ENCODE measurements around the gene CAGE1.
"Not testable (repeated sequence)": the region's sequence is repeated elsewhere in the genome, so short reads cannot be mapped to it uniquely, and the experiment has no call there.

CAGE1 gene

DNA sequence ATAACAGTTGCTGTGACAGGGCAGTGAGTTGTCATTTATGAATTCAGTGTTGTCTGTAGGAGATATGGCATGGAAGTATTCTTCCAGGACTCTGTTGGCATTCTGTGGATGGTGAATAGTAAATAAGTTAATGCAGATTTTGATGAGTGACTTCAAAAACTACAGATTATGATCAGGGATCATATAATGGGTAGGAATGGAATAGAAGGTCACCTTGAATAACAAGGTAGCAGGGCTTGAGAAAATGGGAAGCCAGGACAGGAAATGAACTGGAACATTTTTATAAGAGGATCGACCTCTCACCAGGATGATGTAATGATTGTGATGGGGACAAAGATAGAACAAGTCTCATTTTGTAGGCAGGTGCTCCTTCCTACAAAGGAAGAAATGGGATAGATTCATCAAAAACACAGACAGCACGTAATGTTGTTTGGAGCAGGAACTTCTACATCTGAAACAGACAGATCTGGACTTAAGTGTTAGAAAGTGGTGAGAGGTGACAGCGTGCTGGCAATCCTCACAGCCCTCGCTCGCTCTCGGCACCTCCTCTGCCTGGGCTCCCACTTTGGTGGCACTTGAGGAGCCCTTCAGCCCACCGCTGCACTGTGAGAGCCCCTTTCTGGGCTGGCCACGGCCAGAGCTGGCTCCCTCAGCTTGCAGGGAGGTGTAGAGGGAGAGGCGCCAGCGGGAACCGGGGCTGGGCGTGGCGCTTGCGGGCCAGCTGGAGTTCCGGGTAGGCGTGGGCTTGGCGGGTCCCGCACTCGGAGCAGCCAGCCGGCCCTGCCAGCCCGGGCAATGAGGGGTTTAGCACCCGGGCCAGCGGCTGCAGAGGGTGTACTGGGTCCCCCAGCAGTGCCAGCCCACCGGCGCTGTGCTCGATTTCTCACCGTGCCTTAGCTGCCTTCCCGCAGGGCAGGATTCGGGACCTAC lies 45.7 kb downstream of the CAGE1 start:
- peaks cover 0 to 2% (median 0%) of the 10 kb centered on the region in 5 donors for H3K27me3 ChIP-seq (ENCODE audit: control insufficient read depth in 5 of 5, insufficient read depth in 4 of 5, low read length in 5 of 5)
- no peak overlapping the region for H3K27ac ChIP-seq (ENCODE audit: low read depth, low read length)

DNA sequence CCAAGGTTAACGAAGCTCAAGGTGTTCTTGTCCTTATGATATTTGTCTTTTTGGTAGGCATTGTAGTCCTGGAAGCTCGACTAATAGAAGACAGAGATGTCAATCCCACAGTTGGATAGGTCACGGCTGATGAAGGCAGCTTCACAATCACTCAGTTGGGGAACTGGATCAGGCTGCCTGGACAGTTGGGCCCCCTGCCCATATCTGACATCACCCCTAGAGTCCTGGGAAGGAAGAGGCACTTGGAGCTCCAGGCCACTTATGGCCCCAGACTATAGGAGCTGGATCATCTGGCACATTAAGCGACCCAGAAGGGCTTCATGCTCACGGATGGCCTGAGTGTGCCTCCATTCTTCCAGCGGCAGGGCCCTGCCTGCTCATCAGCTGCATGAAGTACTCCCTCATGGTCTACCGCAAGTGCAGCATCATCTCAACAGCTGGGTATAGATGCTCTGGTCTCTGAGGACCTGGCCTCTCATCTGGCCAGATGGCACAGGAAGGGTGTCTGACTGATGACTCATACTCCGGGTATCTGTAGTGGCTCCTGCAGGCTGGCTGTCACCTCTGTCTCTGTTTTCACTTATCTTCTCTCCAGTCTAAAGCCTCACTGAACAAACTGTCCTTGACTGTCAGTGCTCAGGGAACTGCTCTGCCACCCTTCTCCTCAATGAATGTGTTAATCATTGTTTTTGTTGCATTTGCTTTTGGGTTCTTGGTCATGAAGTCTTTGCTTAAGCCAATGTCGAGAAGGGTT lies 47.4 kb downstream of the CAGE1 start:
- no peak overlapping the region for H3K27ac ChIP-seq (ENCODE audit: low read depth, low read length)

More for the DNA sequence above, 45.7 kb downstream of the CAGE1 start:
- Histone ChIP-seq H3K9me3 (ENCODE audit: control insufficient read depth in 5 of 5, low read length in 5 of 5) (no peaks in the 10 kb centered on the region), H3K9ac (ENCODE audit: low read length in 5 of 5) (no peak overlapping the region), H3K4me3 (ENCODE audit: low read depth in 1 of 5, low read length in 5 of 5) (no peak overlapping the region), H3K36me3 (ENCODE audit: control insufficient read depth in 5 of 5, insufficient read depth in 5 of 5, low read length in 5 of 5) (no peaks in the 10 kb centered on the region), H3K4me1 (ENCODE audit: control insufficient read depth in 5 of 5, insufficient read depth in 5 of 5, low read length in 5 of 5) (no peaks in the 10 kb centered on the region)

GRCh38 chr6:7341271-7341670 lies 48.3 kb downstream of the CAGE1 start:
- no peaks in the 10 kb centered on the region for H3K9me3 ChIP-seq (ENCODE audit: control insufficient read depth in 5 of 5, low read length in 5 of 5)
- no peaks in the 10 kb centered on the region for H3K36me3 ChIP-seq (ENCODE audit: control insufficient read depth in 5 of 5, insufficient read depth in 5 of 5, low read length in 5 of 5)
- peaks cover 0 to 2% (median 0%) of the 10 kb centered on the region in 5 donors for H3K27me3 ChIP-seq (ENCODE audit: control insufficient read depth in 5 of 5, insufficient read depth in 4 of 5, low read length in 5 of 5)
- H3K9ac ChIP-seq (ENCODE audit: low read length in 5 of 5), result no peak overlapping the region
- H3K27ac ChIP-seq (ENCODE audit: low read depth, low read length), result no peak overlapping the region
- no peak overlapping the region for H3K4me3 ChIP-seq (ENCODE audit: low read depth in 1 of 5, low read length in 5 of 5)
- no peaks in the 10 kb centered on the region for H3K4me1 ChIP-seq (ENCODE audit: control insufficient read depth in 5 of 5, insufficient read depth in 5 of 5, low read length in 5 of 5)

More for the DNA sequence above, 47.4 kb downstream of the CAGE1 start:
- H3K4me1 ChIP-seq (ENCODE audit: control insufficient read depth in 5 of 5, insufficient read depth in 5 of 5, low read length in 5 of 5), result no peaks in the 10 kb centered on the region
- peaks cover 0 to 2% (median 0%) of the 10 kb centered on the region in 5 donors for H3K27me3 ChIP-seq (ENCODE audit: control insufficient read depth in 5 of 5, insufficient read depth in 4 of 5, low read length in 5 of 5)
- no peak overlapping the region for H3K4me3 ChIP-seq (ENCODE audit: low read depth in 1 of 5, low read length in 5 of 5)
- H3K36me3 ChIP-seq (ENCODE audit: control insufficient read depth in 5 of 5, insufficient read depth in 5 of 5, low read length in 5 of 5), result no peaks in the 10 kb centered on the region
- H3K9me3 ChIP-seq (ENCODE audit: control insufficient read depth in 5 of 5, low read length in 5 of 5), result no peaks in the 10 kb centered on the region
- no peak overlapping the region for H3K9ac ChIP-seq (ENCODE audit: low read length in 5 of 5)

DNA sequence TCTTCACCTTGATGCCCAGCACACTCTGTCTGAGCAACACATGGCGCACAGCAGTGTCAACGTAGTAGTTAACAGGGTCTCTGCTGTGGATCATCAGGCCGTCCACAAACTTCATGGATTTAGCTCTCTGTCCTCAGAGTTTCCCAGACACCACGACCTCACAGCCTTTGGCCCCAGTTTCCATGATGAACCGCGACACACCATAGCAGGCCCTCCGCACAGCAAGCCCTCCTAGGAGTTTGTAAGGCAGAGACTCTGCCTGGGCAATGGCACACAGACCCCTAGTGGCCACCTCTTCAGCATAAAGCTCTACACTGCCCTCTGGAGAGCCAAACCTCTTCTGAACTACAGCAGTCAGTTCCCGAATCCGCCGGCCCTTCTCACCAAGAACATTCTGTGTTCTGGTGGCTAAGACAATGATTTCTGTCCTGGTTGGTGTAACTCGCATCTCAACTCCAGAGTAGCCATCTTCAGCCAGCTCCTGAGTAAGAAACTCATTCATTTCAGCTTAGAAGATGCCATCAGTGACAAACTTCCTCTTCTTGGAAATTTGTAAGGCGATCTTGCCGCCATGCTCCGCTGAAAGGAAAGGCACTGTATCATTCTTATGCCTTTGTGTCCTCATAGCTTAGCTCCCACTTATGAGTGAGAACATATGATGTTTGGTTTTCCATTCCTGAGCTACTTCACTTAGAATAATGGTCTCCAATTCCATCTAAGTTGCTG lies 50.4 kb downstream of the CAGE1 start:
- not testable (repeated sequence) for H3K4me1 ChIP-seq (ENCODE audit: control insufficient read depth in 5 of 5, insufficient read depth in 5 of 5, low read length in 5 of 5); H3K4me3 ChIP-seq (ENCODE audit: low read depth in 1 of 5, low read length in 5 of 5); H3K36me3 ChIP-seq (ENCODE audit: control insufficient read depth in 5 of 5, insufficient read depth in 5 of 5, low read length in 5 of 5); H3K9me3 ChIP-seq (ENCODE audit: control insufficient read depth in 5 of 5, low read length in 5 of 5); H3K27ac ChIP-seq (ENCODE audit: low read depth, low read length); H3K9ac ChIP-seq (ENCODE audit: low read length in 5 of 5); H3K27me3 ChIP-seq (ENCODE audit: control insufficient read depth in 5 of 5, insufficient read depth in 4 of 5, low read length in 5 of 5)

DNA sequence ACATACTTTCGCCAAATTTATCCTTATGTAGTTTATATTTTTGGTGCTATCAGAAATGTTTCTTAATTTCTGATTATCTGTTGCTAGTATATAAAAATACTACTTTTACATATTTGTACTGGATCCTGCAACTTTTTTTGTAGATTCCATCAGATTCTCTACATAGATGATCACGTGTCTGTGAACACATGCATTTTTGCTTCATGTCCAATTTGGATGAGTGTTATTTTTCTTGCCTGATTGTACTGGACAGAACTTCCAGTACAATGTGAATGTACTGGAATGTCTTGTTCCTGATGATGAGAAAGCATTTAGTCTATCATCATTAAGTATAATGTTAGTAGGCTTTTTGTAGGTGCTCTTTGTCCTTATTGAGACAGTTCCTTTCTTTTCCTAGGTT lies 51.5 kb downstream of the CAGE1 start:
- Histone ChIP-seq H3K4me1 (ENCODE audit: control insufficient read depth in 5 of 5, insufficient read depth in 5 of 5, low read length in 5 of 5) (no peaks in the 10 kb centered on the region), H3K9ac (ENCODE audit: low read length in 5 of 5) (no peak overlapping the region), H3K4me3 (ENCODE audit: low read depth in 1 of 5, low read length in 5 of 5) (no peak overlapping the region), H3K9me3 (ENCODE audit: control insufficient read depth in 5 of 5, low read length in 5 of 5) (no peaks in the 10 kb centered on the region), H3K36me3 (ENCODE audit: control insufficient read depth in 5 of 5, insufficient read depth in 5 of 5, low read length in 5 of 5) (no peaks in the 10 kb centered on the region), H3K27me3 (ENCODE audit: control insufficient read depth in 5 of 5, insufficient read depth in 4 of 5, low read length in 5 of 5) (peaks cover 0 to 2% (median 0%) of the 10 kb centered on the region in 5 donors), H3K27ac (ENCODE audit: low read depth, low read length) (no peak overlapping the region)

GRCh38 chr6:7335519-7335918 lies 54.0 kb downstream of the CAGE1 start:
- no peak overlapping the region for H3K27ac ChIP-seq (ENCODE audit: low read depth, low read length)
- H3K9me3 ChIP-seq (ENCODE audit: control insufficient read depth in 5 of 5, low read length in 5 of 5), result no peaks in the 10 kb centered on the region
- no peak overlapping the region for H3K9ac ChIP-seq (ENCODE audit: low read length in 5 of 5)
- peaks cover 0 to 12% (median 10%) of the 10 kb centered on the region in 5 donors for H3K4me1 ChIP-seq (ENCODE audit: control insufficient read depth in 5 of 5, insufficient read depth in 5 of 5, low read length in 5 of 5)
- H3K4me3 ChIP-seq (ENCODE audit: low read depth in 1 of 5, low read length in 5 of 5), result no peak overlapping the region
- H3K36me3 ChIP-seq (ENCODE audit: control insufficient read depth in 5 of 5, insufficient read depth in 5 of 5, low read length in 5 of 5), result no peaks in the 10 kb centered on the region
- no peaks in the 10 kb centered on the region for H3K27me3 ChIP-seq (ENCODE audit: control insufficient read depth in 5 of 5, insufficient read depth in 4 of 5, low read length in 5 of 5)

DNA sequence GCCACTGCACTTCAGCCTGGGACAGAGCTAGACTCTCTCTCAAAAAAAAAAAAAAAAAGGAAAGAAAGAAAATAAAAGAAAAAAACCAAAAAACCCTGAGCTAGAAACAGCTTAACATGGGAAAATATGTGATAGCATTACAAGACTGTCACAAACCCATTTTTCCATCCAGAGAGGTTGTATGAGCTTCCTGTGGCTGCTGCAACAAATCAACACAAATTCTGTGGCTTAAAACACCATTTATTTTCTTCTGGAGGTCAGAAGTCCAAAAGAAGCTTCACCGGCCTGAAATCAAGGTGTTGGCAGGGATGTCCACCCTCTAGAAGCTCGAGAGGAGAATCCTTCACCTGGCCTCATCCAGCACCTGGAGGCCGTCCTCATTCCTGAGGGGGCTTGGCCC lies 54.9 kb downstream of the CAGE1 start:
- H3K9ac ChIP-seq (ENCODE audit: low read length in 5 of 5), result no peak overlapping the region
- H3K4me3 ChIP-seq (ENCODE audit: low read depth in 1 of 5, low read length in 5 of 5), result no peak overlapping the region
- H3K27ac ChIP-seq (ENCODE audit: low read depth, low read length), result no peak overlapping the region
- H3K9me3 ChIP-seq (ENCODE audit: control insufficient read depth in 5 of 5, low read length in 5 of 5), result no peaks in the 10 kb centered on the region
- no peaks in the 10 kb centered on the region for H3K36me3 ChIP-seq (ENCODE audit: control insufficient read depth in 5 of 5, insufficient read depth in 5 of 5, low read length in 5 of 5)
- H3K4me1 ChIP-seq (ENCODE audit: control insufficient read depth in 5 of 5, insufficient read depth in 5 of 5, low read length in 5 of 5), result peaks cover 0 to 12% (median 10%) of the 10 kb centered on the region in 5 donors
- H3K27me3 ChIP-seq (ENCODE audit: control insufficient read depth in 5 of 5, insufficient read depth in 4 of 5, low read length in 5 of 5), result no peaks in the 10 kb centered on the region

- Histone ChIP-seq H3K27ac (ENCODE audit: low read depth, low read length) (peak overlapping the region; percentile 18), H3K27me3 (ENCODE audit: control insufficient read depth in 5 of 5, insufficient read depth in 4 of 5, low read length in 5 of 5) (no peaks in the 10 kb centered on the region), H3K9me3 (ENCODE audit: control insufficient read depth in 5 of 5, low read length in 5 of 5) (no peaks in the 10 kb centered on the region), H3K36me3 (ENCODE audit: control insufficient read depth in 5 of 5, insufficient read depth in 5 of 5, low read length in 5 of 5) (no peaks in the 10 kb centered on the region), H3K9ac (ENCODE audit: low read length in 5 of 5) (peak overlapping the region in 1 of 5 donors; percentile 36), H3K4me3 (ENCODE audit: low read depth in 1 of 5, low read length in 5 of 5) (peak overlapping the region in 3 of 5 donors; percentile 4 to 17 (median 10)), H3K4me1 (ENCODE audit: control insufficient read depth in 5 of 5, insufficient read depth in 5 of 5, low read length in 5 of 5) (peaks cover 0 to 12% (median 10%) of the 10 kb centered on the region in 5 donors)
Observed at GRCh38 chr6:7332090-7332745, 57.3 kb downstream of the CAGE1 start.

DNA sequence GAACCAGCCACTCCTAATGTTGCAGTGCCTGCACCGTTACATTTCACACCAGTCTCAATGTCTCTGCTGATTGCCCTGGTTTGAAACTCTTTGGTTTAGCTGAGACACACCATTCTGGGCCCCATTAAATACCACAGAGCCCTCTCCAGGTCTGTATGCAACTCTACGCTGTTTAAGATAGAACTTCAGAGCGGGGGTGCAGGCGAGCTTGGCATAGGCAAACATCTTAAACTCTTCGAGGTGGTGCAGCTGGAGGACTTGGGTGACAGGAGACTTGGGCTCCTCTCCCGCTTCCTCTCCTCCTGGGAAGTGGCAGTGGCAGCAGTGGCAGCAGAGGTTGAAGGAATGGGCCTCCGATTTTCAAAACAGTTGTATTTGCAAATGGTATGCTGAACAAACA lies 58.1 kb downstream of the CAGE1 start:
- H3K9me3 ChIP-seq (ENCODE audit: control insufficient read depth in 5 of 5, low read length in 5 of 5), result no peaks in the 10 kb centered on the region
- peaks cover 0 to 14% (median 10%) of the 10 kb centered on the region in 5 donors for H3K4me1 ChIP-seq (ENCODE audit: control insufficient read depth in 5 of 5, insufficient read depth in 5 of 5, low read length in 5 of 5)
- H3K4me3 ChIP-seq (ENCODE audit: low read depth in 1 of 5, low read length in 5 of 5), result no peak overlapping the region
- no peaks in the 10 kb centered on the region for H3K27me3 ChIP-seq (ENCODE audit: control insufficient read depth in 5 of 5, insufficient read depth in 4 of 5, low read length in 5 of 5)
- no peaks in the 10 kb centered on the region for H3K36me3 ChIP-seq (ENCODE audit: control insufficient read depth in 5 of 5, insufficient read depth in 5 of 5, low read length in 5 of 5)
- H3K9ac ChIP-seq (ENCODE audit: low read length in 5 of 5), result no peak overlapping the region
- H3K27ac ChIP-seq (ENCODE audit: low read depth, low read length), result peak overlapping the region; percentile 18

Measured in subcutaneous abdominal adipose tissue (tissue), 5 donors.